A375 (cell line): ENCODE data around the gene SPATA1. TPM values are rescaled to one million over a fixed set of nuclear protein-coding genes. Genes with fewer than 3 reads are reported as not detected.

ENCODE experiments used
- total RNA-seq: library from RNA; depleted of rRNA; stranded (reverse); fragments of >200 nt; shearing (Covaris generic); gene quantifications from 2 replicates; pipeline ENCODE4 v1.2.3, GENCODE V29; 2014; rRNA removed

Gene SPATA1, protein sequence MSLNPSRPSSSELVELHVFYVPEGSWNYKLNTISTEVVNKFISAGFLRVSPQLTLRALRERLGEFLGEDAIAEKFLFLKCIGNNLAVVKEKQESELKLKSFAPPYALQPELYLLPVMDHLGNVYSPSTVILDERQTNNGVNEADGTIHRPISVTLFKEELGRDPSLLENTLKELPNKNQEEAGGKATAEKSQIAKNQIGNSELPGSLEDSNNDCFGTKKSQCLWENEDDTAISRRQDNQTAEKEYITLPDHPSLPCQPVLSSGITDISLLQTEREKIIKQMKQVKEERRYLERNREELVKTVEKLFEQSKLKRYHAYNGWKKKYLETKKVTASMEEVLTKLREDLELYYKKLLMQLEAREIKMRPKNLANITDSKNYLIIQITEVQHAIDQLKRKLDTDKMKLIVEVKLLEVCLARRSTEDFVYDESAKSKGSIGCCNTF
- 0.98 TPM in 1 of 2 replicates, not detected in the other for total RNA-seq

DNA sequence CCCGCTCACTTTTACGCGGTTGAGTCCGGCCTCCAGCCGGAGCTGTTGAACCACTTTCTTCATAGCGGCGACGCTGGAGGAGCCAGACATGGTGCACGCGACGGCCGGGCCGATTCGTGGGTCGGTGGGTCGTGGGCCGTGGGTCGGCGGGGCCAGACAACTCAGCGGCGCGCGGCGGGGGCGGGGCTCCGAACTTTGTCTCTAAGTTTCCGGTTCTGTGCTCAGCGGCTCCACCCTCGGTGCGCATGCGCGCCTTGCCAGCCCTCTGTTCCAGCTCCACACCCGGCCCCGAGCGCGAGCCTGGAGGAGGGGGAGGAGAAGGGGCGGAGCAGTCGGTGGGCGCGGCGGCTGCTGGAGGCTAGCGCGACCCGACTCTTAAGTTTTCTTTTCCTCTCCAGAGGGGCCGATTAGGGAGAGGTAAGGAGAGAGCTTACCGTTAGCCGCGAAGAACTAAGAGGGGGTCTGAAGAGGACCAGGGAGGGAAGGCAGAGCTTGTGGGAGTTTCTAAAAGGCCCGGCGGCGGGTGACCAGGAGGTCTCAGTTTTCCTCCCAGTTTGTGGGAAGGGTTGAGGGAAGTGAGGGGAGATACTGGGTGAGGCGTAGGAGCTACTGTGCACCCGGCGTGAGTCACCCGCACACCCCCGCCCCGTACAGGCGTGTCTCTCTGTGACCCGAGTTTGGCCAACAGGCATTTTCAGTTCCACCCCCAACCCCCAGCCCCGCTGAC is at the start of gene SPATA1, which contains the start of gene GNG5:
TSS of gene SPATA1 (plus strand) at position 385 of the 727 bp plus-strand sequence. CDS start 9,974 bp downstream, outside the sequence.
TSS of gene GNG5 (minus strand) at position 580 of the 727 bp plus-strand sequence. CDS start at position 90, 490 bp downstream.

DNA sequence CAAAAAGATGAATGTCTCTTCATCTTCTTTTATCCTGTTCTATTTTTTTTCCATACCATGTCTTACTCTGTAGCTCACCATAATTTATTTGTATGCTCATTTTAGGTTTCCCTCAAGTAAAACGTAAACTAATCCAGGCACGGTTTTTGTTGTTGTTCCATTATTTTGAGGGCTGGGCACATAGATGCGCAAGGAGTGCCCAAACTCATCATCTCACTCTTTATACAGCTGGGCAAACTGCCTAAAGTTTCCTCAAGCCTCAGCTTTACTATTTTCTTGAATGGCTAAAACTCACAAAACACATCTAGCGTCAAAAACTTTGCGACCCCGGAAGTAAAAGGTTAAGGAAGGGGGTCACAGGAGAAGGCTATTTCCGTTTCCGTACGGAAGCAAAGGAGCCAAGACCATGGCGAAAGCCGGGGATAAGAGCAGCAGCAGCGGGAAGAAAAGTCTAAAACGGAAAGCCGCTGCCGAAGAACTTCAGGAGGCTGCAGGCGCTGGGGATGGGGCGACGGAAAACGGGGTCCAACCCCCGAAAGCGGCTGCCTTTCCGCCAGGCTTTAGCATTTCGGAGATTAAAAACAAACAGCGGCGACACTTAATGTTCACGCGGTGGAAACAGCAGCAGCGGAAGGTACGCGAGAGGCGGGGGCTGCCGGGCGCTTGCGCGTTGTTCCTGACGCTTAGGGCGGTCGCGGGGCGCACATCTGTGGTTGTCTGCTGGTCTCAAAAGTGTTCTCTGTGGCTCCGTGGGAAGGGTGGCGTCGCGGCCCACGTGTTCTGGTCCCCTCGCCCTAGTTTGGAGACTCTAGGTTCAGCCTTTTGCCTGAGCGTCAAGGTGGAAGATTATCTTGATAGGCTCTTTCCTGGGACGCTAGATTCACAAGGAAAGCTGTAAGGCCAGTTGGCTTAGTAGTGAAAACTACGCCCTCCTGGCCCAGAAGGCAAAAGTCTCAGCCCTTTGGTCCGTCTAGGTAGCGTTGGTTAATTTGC is 27.0 kb upstream of the SPATA1 start, which contains the start of gene RPF1:
TSS of gene RPF1 (plus strand) at position 391 of the 993 bp plus-strand sequence. CDS start at position 407, 16 bp downstream.

DNA sequence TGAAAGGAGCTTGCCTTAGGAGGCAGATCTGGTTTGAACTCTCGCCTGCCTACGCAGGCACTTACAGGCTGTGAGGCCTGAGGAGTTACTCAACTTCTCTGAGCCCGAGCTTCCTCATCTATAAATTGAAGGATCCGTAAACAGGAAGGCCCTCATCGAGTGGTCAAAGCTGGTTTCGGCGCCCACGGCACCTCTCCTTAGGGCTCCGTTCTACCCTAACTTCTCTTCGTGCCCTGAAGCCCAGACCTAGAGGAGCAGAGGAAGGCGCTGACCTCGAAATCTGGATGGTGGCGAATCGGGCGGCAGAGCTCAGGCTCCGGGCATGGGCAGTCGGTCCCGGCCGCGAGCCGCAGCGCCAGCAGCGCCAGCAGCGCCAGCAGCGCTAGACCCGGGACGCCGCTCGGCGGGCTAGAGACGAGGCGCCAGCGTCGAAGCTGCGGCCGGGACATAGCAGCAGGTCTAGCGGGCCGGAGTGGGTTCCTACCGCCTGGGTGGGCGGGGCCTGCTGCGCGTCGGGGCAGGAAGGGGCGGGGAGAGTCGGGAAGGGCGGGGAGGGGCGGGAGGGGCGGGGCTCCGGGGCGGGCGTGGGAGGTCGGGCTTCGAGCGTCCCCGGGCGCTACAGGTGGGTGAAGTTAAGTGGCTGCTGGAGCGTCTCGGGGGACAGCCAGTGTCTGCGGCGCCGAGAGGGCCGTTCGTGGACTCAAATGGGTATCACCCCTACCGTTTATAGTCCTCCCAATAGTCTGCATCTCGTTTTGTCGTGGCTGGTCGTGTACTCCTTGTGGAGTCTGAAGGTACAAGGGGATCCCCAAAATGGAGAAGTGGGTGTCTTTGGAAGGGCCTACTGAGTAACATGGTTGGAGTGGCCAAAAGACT is 68.0 kb downstream of the SPATA1 start, which contains the start of gene CTBS:
TSS of gene CTBS (minus strand) at position 474 of the 876 bp plus-strand sequence. CDS start at position 449, 25 bp downstream.

Other genes starting within 250 kb of the SPATA1 start
- 0.53 and 0.61 TPM in 2 replicates for gene SAMD13, start 204.7 kb upstream of the SPATA1 start, total RNA-seq
- not detected in 2 replicates for gene DNASE2B, start 107.9 kb upstream of the SPATA1 start, total RNA-seq
- 74.6 and 77.9 TPM in 2 replicates for gene RPF1, start 27.1 kb upstream of the SPATA1 start, total RNA-seq
- gene GNG5, start 195 bp downstream of the SPATA1 start, total RNA-seq = 14.8 and 24.7 TPM in 2 replicates
- 3.5 and 4.4 TPM in 2 replicates for gene CTBS, start 68.1 kb downstream of the SPATA1 start, total RNA-seq
- gene SSX2IP, start 184.1 kb downstream of the SPATA1 start, total RNA-seq = 14.9 and 18.2 TPM in 2 replicates